Stimulated activated effector memory CD8-positive, alpha-beta T cell treated with anti-CD3 and anti-CD28 coated beads, Interleukin-12 subunit alpha, Interleukin-12 subunit beta, amount 100 ng/mL, for 72 hours (primary cell): ENCODE measurements around the gene ATAT1.
A peak's percentile ranks its signal among the peaks of the same experiment; 100 is the strongest.
"Not testable (repeated sequence)": the region's sequence is repeated elsewhere in the genome, so short reads cannot be mapped to it uniquely, and the experiment has no call there.

Source experiments
- ATAC-seq: fragments of 150-1000 bp; cut with Tn5 transposase; 2 replicates; pipeline ENCODE4 v1.10.0; 2021
- DNase-seq, 2 donors: peaks; one replicate each; pipeline ENCODE4 v3.0.0; 2021 to 2022; ENCODE audit warnings: low spot score in 2 of 2
- H3K27ac Mint-ChIP-seq: one replicate; pipeline ENCODE4 v1.8.0; 2022; ENCODE audit warnings: mild to moderate bottlenecking, mixed read lengths
- H3K36me3 Mint-ChIP-seq: one replicate; pipeline ENCODE4 v1.8.0; 2022; ENCODE audit warnings: mild to moderate bottlenecking, mixed read lengths
- H3K4me1 Mint-ChIP-seq: one replicate; pipeline ENCODE4 v1.8.0; 2022; ENCODE audit warnings: mixed read lengths
- H3K4me3 Mint-ChIP-seq: one replicate; pipeline ENCODE4 v1.8.0; 2022; ENCODE audit warnings: mild to moderate bottlenecking, mixed read lengths
- H3K9me3 Mint-ChIP-seq: one replicate; pipeline ENCODE4 v1.8.0; 2022; ENCODE audit warnings: mixed read lengths

ATAT1 gene

GRCh38 chr6:30626484-30627366, at the start of gene ATAT1:
ATAT1 (plus strand) TSS chr6:30626874.
- peak within 1 kb of the TSS; percentile 89 for H3K27ac Mint-ChIP-seq
- DNase-seq (peak; percentile 68 to 91), ATAC-seq (peak; percentile 98)
- no peaks in the 10 kb centered on the region for H3K9me3 Mint-ChIP-seq
- H3K4me3 Mint-ChIP-seq, result peak within 1 kb of the TSS; percentile 88
- peaks cover 94% of the 10 kb centered on the region for H3K36me3 Mint-ChIP-seq
- H3K4me1 Mint-ChIP-seq, result peaks cover 32% of the 10 kb centered on the region

- DNase-seq, result no peak
- ATAC-seq, result no peak
- H3K4me3 Mint-ChIP-seq, result no peak overlapping the region
- peak overlapping the region; percentile 15 for H3K27ac Mint-ChIP-seq
- H3K36me3 Mint-ChIP-seq, result peaks cover 100% of the 10 kb centered on the region
- no peaks in the 10 kb centered on the region for H3K9me3 Mint-ChIP-seq
- peaks cover 26% of the 10 kb centered on the region for H3K4me1 Mint-ChIP-seq
Observed at GRCh38 chr6:30578051-30578450, 48.6 kb upstream of the ATAT1 start.

- no peaks in the 10 kb centered on the region for H3K9me3 Mint-ChIP-seq
- peaks cover 100% of the 10 kb centered on the region for H3K36me3 Mint-ChIP-seq
- no peak overlapping the region for H3K4me3 Mint-ChIP-seq
- H3K4me1 Mint-ChIP-seq, result no peaks in the 10 kb centered on the region
- peak overlapping the region; percentile 35 for H3K27ac Mint-ChIP-seq
- DNase-seq (no peak), ATAC-seq (no peak)
Observed at GRCh38 chr6:30583921-30584320, 42.8 kb upstream of the ATAT1 start.

DNA sequence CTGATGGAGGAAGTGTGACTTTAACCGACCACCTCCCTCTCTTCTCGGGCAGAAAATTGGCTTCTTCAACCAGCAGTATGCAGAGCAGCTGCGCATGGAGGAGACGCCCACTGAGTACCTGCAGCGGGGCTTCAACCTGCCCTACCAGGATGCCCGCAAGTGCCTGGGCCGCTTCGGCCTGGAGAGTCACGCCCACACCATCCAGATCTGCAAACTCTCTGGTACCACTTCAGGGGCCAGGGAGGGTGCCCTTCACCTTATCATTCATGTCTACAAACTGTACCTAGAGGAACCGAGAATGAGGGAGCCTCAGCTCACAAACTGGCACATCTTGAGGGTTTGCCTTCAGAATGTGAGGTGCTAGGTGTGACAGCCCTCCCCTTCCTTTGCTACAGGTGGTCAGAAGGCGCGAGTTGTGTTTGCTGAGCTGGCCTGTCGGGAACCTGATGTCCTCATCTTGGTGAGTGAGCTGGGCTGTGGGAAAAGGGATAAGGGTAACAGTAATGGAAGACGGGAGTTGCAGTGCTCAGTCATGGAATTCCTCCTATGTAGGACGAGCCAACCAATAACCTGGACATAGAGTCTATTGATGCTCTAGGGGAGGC, 36.8 kb upstream of the ATAT1 start:
- H3K27ac Mint-ChIP-seq, result no peak overlapping the region
- ATAC-seq (peak; percentile 31), DNase-seq (no peak)
- peaks cover 98% of the 10 kb centered on the region for H3K36me3 Mint-ChIP-seq
- no peak overlapping the region for H3K4me3 Mint-ChIP-seq
- peaks cover 21% of the 10 kb centered on the region for H3K4me1 Mint-ChIP-seq
- no peaks in the 10 kb centered on the region for H3K9me3 Mint-ChIP-seq

GRCh38 chr6:30590509-30590908, 36.2 kb upstream of the ATAT1 start:
- peak overlapping the region; percentile 3 for H3K27ac Mint-ChIP-seq
- H3K4me3 Mint-ChIP-seq, result no peak overlapping the region
- H3K4me1 Mint-ChIP-seq, result peaks cover 21% of the 10 kb centered on the region
- peaks cover 98% of the 10 kb centered on the region for H3K36me3 Mint-ChIP-seq
- no peaks in the 10 kb centered on the region for H3K9me3 Mint-ChIP-seq
- DNase-seq (no peak), ATAC-seq (peak; percentile 21)

- Mint-ChIP-seq H3K4me3 (no peak overlapping the region), H3K4me1 (peaks cover 21% of the 10 kb centered on the region), H3K9me3 (no peaks in the 10 kb centered on the region), H3K36me3 (peaks cover 98% of the 10 kb centered on the region), H3K27ac (peak overlapping the region; percentile 3)
- no peak for DNase-seq
- no peak for ATAC-seq
Observed at GRCh38 chr6:30591008-30591407, 35.7 kb upstream of the ATAT1 start.

DNA sequence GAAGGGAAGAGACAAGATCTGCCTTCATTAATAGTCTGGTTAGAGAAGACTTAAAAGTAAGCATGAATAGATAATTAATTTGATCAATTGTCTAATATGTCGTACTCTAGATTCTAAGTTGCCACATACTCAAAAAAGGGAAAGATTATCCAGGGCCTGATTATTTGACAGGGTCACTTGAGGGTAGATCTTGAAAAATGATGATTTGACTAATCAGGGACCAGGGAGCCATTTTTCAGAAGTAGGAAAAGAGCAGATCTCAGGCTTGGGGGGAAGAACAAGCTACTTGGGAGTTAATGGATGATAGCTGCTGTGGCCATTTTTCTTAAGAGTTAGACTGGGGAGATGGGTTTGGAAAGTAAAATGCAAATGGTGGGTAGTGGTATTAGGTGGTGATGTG, 34.4 kb upstream of the ATAT1 start:
- peak overlapping the region; percentile 23 for H3K27ac Mint-ChIP-seq
- peaks cover 98% of the 10 kb centered on the region for H3K36me3 Mint-ChIP-seq
- no peaks in the 10 kb centered on the region for H3K9me3 Mint-ChIP-seq
- H3K4me1 Mint-ChIP-seq, result peaks cover 25% of the 10 kb centered on the region
- no peak overlapping the region for H3K4me3 Mint-ChIP-seq
- ATAC-seq (no peak), DNase-seq (no peak)

- not testable (repeated sequence) for H3K4me3 Mint-ChIP-seq, H3K9me3 Mint-ChIP-seq
- Mint-ChIP-seq H3K27ac (peak overlapping the region; percentile 74), H3K36me3 (peaks cover 98% of the 10 kb centered on the region), H3K4me1 (peaks cover 15% of the 10 kb centered on the region)
- DNase-seq (peak; percentile 72 to 92), ATAC-seq (peak; percentile 89)
Observed at GRCh38 chr6:30597315-30598144, 29.1 kb upstream of the ATAT1 start.

- Mint-ChIP-seq H3K4me3 (no peak overlapping the region), H3K4me1 (peaks cover 28% of the 10 kb centered on the region), H3K9me3 (no peaks in the 10 kb centered on the region), H3K36me3 (peaks cover 100% of the 10 kb centered on the region), H3K27ac (peak overlapping the region; percentile 56)
- DNase-seq (no peak), ATAC-seq (no peak)
Observed at GRCh38 chr6:30598912-30599624, 27.6 kb upstream of the ATAT1 start.

DNA sequence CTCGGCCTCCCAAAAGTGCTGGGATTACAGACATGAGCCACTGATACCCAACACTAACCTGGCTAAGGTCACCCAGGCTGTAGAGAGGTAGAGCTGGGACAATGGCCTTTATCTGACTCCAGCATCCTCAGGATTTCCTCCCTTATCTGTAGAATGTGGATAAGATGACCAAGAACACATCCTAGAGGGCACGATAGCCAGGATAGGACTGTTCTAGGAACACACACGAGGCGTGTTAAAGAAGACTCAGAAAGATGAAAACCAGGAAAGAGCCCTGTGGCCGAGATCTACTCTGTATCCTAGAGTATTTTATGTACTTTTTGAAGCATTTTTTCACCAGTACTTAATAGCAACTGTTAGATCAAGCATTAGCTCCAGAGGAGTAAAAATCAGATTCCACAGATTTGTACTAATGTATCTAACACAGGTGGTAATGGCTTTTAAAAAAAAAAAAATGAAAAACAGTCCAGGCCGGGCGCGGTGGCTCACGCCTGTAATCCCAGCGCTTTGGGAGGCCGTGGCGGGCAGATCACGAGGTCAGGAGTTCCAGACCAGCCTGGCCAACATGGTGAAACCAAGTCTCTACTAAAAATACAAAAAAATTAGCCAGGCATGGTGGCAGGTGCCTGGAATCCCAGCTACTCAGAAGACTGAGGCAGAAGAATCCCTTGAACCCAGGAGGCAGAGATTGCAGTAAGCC, 26.9 kb upstream of the ATAT1 start:
- DNase-seq (no peak), ATAC-seq (no peak)
- H3K4me3 Mint-ChIP-seq, result no peak overlapping the region
- no peaks in the 10 kb centered on the region for H3K9me3 Mint-ChIP-seq
- H3K4me1 Mint-ChIP-seq, result peaks cover 33% of the 10 kb centered on the region
- peaks cover 100% of the 10 kb centered on the region for H3K36me3 Mint-ChIP-seq
- peak overlapping the region; percentile 85 for H3K27ac Mint-ChIP-seq

- Mint-ChIP-seq H3K4me3 (no peak overlapping the region), H3K9me3 (no peaks in the 10 kb centered on the region), H3K27ac (peak overlapping the region; percentile 85), H3K36me3 (peaks cover 100% of the 10 kb centered on the region), H3K4me1 (peaks cover 33% of the 10 kb centered on the region)
- no peak for DNase-seq
- ATAC-seq, result no peak
Observed at GRCh38 chr6:30600451-30600961, 26.2 kb upstream of the ATAT1 start.

DNA sequence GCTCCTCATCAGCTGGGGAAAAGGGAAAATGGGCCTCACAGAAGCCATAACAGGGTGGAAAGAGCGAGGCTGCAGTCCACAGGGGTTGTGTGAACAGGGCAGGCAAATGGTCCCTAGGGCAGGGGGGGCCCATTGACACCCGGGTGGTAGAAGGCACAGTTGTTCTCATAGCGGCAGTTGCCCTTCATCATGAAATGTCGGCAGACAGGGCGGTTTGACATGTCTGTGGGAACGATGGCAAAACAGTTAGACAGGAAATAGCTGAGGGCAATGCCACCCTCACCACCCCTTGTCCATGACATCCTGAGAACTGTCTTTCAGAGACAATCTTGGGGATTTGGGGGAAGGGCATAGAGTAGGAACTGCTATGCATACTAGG, 25.2 kb upstream of the ATAT1 start:
- Mint-ChIP-seq H3K27ac (peak overlapping the region; percentile 85), H3K4me3 (no peak overlapping the region), H3K36me3 (peaks cover 100% of the 10 kb centered on the region), H3K4me1 (peaks cover 39% of the 10 kb centered on the region), H3K9me3 (no peaks in the 10 kb centered on the region)
- ATAC-seq, result no peak
- DNase-seq, result peak in 1 of 2 donors; percentile 52

DNA sequence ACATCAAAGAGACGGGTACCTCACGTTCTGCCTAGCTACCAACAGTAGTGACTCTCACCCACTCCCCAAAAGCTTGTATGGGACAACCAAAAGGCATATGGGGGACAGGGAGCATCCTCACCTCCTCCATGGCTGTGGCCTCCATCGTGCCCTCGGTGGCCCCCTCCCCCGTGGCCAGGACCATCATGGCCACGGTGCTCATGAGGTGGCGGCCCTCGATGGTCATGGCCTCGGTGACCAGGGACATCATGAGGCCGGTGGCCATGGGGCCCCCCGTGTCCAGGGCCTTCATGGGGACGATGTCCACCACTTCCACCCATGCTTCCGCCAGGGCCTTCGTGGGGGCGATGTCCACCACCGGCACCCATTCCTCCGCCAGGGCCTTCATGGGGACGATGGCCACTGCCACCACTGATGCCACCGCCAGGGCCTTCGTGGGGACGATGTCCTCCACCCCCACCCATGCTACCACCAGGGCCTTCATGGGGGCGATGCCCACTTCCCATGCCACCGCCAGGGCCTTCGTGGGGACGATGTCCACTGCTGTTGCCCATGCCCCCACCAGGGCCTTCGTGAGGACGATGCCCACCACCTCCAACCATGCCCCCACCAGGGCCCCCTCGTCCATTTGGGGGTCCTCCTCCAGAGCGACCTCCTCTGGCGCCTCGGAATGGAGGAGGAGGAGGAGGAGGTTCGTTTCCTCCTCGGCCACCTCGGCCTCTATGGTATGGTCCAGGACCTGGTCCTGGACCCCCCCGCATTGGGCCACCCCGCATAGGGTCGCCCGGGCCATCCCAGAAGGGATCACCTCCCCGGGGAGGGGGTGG, 24.6 kb upstream of the ATAT1 start:
- peaks cover 42% of the 10 kb centered on the region for H3K4me1 Mint-ChIP-seq
- H3K9me3 Mint-ChIP-seq, result no peaks in the 10 kb centered on the region
- ATAC-seq (no peak), DNase-seq (no peak)
- H3K36me3 Mint-ChIP-seq, result peaks cover 100% of the 10 kb centered on the region
- peak overlapping the region; percentile 85 for H3K27ac Mint-ChIP-seq
- H3K4me3 Mint-ChIP-seq, result no peak overlapping the region
